ENCODE results near the gene AFAP1L2.

The AFAP1L2 gene

GRCh38 chr10:114332301-114333192 is 71.8 kb downstream of the AFAP1L2 start:
- no peak for FAIRE-seq

DNA sequence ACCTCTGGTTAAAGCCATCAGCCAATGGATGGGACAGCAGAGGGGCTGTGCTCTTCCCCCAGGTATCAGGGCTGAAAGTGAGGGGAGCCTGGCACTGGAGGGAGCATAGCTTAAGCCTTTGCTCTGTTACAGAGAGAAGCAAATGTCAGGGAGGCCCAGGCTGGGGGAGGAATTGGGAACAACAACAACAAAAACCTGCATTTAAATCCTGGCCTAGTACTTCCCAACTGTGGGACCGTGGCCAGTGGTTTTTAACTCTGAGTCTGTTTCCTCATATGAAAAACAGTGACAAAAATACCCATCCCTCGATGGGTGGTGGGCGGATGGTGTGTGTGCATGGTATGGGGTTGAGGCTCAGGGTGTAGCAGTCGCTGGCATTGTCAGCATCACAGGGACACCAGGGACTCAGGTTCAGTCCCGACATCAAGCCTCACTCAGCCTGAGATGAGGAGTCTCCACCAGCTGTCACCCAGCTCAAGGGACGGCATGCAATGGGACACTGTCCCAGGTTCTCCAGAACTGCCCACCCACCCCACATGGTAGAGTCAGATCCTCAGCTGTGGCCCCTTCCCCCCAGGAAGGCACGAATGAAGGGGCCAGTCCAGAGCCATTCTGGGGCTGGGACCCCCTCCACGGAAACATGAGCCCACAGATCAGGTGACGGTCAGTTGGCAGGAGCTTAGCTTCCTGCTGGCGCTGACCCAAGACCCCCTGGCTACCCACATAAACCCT is 74.5 kb downstream of the AFAP1L2 start:
- FAIRE-seq = no peak

- no peak for FAIRE-seq
These were observed 75.4 kb downstream of the AFAP1L2 start for GRCh38 chr10:114328874-114329273.

DNA sequence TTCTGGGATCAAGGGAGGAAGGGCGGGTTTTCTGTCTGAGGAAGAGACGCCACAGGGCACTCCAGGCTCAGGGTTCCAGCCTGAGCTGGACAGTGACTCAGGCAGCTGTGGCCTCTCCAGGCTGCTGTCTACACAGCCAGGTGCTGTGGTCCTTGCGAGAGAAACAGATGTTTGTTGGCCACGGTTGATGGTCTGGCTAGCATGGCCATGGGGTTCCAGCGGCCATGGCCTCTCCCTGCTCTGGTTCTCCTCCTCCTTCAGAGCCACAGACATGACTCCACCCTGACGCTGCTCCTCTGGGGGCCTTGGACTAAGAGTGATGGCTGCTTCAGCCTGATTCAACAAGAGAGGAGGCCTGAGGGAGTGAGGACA is 75.9 kb downstream of the AFAP1L2 start:
- FAIRE-seq = no peak

GRCh38 chr10:114327537-114328440 is 76.5 kb downstream of the AFAP1L2 start:
- no peak for FAIRE-seq

DNA sequence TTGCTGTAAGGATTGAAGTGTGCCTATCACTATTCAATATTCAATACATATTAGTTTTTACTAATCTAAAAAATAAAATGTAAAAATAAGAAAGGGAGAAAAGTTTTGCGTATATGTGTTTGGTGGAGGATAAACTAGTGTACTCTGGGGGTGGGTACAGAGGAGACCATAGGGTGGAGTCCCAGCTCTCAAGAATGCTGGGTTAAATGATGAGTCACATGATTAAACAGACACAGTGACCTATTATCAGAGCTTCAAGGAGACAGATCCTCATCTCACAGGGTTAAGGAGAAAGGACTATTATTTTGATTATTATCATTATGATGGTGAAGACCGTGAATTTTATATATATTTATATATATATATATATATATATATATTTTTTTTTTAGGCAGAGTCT is 77.5 kb downstream of the AFAP1L2 start:
- no peak for FAIRE-seq

DNA sequence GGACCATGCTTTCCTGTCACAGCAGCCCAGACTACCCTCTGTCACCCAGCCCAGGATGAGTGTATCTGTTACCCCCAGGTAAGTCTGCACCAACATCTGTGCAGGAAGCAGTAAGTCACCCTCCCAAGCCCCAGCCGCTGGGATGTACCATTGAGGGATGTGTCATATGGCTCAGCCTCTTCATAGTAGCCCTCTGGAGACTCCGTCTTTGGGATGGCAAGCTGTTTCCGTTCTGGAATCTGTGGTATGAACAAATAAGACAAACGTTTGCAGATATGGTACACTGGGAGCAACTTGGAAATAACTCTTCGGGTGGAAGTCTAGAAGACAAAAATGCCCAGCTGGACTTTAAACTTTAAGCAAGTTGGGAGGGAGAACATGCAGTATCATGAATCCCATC is 81.3 kb downstream of the AFAP1L2 start:
- no peak for FAIRE-seq

GRCh38 chr10:114322344-114322743 is 82.0 kb downstream of the AFAP1L2 start:
- FAIRE-seq = no peak

GRCh38 chr10:114320249-114321116 is 83.8 kb downstream of the AFAP1L2 start:
- no peak for FAIRE-seq

DNA sequence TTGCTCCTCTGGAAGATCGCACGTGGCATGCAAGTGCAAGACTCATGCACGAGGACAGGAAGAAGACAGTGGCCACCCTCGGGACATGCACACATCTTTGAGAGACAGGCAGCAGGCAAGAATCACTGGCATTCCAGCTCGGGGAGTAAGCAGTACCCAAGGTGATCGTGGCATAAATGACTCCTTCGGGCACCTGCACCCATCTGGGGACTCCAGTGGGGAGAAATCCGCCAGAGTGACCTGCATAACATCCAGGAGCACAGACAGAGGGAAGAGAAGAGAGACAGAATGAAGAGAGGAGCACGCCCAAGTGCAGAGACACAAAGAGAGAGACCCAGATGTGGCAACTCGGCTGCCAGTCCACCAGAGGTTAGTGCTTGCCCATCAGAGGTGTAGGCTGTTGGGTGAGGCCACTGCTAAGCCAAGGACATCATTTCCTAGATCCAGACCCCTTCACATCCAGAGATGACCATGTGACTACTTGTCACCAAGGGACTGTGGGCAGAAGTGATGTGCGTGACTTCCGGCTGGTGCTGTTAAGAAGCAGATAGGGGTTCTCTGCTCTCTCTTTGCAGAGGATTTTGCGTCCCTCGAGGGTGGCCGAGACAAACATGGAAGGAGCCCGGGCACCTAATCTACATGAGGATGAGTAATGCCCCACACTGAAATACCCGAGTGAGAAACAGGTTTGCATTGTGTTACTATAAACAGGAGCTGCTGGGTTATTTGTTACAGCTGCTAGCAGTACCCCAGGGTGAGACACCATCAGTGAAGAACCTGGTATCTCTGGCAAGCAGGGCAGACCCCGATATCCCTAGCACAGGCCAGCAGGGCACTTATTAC is 84.7 kb downstream of the AFAP1L2 start:
- FAIRE-seq = no peak

GRCh38 chr10:114316744-114317143 is 87.6 kb downstream of the AFAP1L2 start:
- no peak for FAIRE-seq

- FAIRE-seq = no peak
These were observed 88.5 kb downstream of the AFAP1L2 start for GRCh38 chr10:114315566-114316420.

- FAIRE-seq = no peak
These were observed 90.4 kb downstream of the AFAP1L2 start for GRCh38 chr10:114313866-114314265.

- FAIRE-seq = no peak
These were observed 91.2 kb downstream of the AFAP1L2 start for GRCh38 chr10:114313139-114313538.

GRCh38 chr10:114311496-114312209 is 92.6 kb downstream of the AFAP1L2 start:
- FAIRE-seq = no peak

GRCh38 chr10:114311023-114311422 is 93.3 kb downstream of the AFAP1L2 start:
- FAIRE-seq = no peak

DNA sequence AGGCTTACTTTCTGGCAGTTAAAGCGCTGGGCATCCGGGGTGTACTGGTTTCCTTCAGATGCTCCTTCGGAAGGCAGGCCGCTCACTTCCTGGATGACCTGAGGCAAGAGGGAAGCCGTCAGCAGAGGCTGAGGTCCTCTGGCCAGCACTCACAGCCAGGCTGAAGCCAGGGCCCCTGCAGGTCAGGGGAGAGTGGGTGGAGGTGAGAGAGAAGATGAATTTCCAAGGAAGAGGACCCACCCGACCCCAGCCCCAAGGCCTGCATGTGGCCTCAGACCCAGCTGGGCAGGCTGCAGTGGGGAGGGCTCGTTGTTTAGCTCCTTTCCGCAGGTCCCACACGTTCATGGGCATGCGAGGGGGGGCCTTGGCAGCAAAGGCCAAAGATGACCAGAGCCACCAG is 94.0 kb downstream of the AFAP1L2 start:
- FAIRE-seq = no peak

- FAIRE-seq = no peak
These were observed 95.0 kb downstream of the AFAP1L2 start for GRCh38 chr10:114309364-114309651.

- no peak for FAIRE-seq
These were observed 95.6 kb downstream of the AFAP1L2 start for GRCh38 chr10:114308531-114309363.

Measured in G401.6 (cell line).